NB4 (cell line): ENCODE measurements around the gene LMO7.

Experiments
- CTCF ChIP-seq: IDR thresholded peaks from one replicate; pipeline ENCODE4 v1.5.1; 2012; ENCODE audit warnings: low read depth, low read length
- MYC ChIP-seq: IDR thresholded peaks from 2 replicates; pipeline ENCODE4 v1.6.1; 2011; ENCODE audit warnings: low read depth, low read length
- POLR2A ChIP-seq: IDR thresholded peaks from 2 replicates; pipeline ENCODE4 v1.6.1; 2011; ENCODE audit warnings: mild to moderate bottlenecking; ENCODE audit not compliant: insufficient read length; ENCODE audit errors: extremely low read depth
- TF ChIP-seq, protein P1 (sequence below): IDR thresholded peaks from 2 replicates; pipeline ENCODE4 v1.6.1; 2011; ENCODE audit warnings: low read depth, low read length

DNA sequence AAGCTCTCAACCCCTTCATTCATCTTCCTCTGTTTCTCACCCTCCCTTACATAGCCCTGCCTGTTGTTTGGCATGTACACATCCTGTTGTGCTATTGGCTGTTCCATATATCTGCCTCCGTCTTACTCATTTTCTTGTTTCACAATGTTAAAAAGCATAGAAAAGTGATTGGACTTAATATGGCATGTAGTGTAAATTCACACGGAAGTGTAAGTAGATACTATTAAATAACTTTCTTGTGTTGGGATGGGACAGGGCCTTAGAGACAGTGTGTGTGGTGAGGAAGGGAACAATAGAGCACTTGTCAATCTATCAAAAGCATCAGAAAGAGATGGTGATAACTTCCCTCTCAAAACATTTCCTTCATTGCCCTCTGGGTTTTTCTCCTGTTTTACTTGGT, 12.3 kb downstream of the LMO7 start:
- TF ChIP-seq CTCF (no peak), POLR2A (no peak), MYC (no peak)
- TF ChIP-seq, protein P1, sequence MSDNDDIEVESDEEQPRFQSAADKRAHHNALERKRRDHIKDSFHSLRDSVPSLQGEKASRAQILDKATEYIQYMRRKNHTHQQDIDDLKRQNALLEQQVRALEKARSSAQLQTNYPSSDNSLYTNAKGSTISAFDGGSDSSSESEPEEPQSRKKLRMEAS, result no peak
